GM20431 (cell line): ENCODE measurements around the gene CCL20.
"Not testable (repeated sequence)": the region's sequence is repeated elsewhere in the genome, so short reads cannot be mapped to it uniquely, and the experiment has no call there.

Experiments
- in situ Hi-C: fragments of 300-500 bp; cut with MseI, MboI; formaldehyde crosslinking; loops from one replicate; pipeline ENCODE4 v1.15.0; 2020; ENCODE audit warnings: low sequenced_read_pairs; ENCODE audit not compliant: unreplicated experiment

The CCL20 gene

GRCh38 chr2:227796768-227797167 is 16.9 kb upstream of the CCL20 start:
- in situ Hi-C loops = not testable (repeated sequence)

DNA sequence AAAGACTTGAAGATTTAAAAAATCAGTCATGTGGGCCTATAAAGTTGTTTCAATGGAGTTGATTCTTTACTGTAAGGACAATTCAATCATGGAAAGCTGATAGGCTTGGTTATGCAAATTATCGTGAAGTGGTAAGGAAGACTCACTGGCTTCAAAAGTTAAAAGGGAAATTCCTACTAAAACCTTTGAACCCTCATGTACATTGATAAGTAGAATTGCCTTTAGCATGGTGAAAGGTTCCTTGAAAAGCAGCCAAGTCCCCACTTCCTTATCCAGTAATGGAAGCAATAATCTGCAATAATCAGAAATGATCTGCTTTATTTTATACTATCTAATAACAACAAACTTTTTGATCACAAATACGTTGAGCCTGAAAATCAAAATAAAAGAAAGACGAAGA is 14.4 kb upstream of the CCL20 start:
- in situ Hi-C loops = no loop called here

GRCh38 chr2:227802882-227803281 is 10.8 kb upstream of the CCL20 start:
- in situ Hi-C loops = no loop called here

GRCh38 chr2:227804975-227805374 is 8.7 kb upstream of the CCL20 start:
- in situ Hi-C loops = no loop called here

DNA sequence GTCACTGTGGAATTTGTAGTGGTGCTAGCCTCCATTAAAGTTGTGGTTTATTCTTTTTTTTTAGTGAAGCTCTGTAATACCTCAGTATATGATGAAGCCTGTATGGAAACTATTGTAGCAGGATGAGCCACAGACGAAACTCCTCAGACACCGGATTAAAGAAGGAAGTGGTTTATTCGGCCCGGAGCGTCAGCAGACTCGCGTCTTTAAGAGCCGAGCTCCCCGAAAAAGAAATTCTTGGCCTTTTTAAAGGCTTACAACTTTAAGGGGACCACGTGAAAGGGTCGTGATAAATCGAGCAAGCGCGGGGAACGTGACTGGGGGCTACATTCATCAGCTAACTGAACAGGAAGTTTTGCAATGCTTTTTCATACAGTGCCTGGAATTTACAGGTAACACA is 8.1 kb upstream of the CCL20 start:
- in situ Hi-C loops = no loop called here

GRCh38 chr2:227808936-227809335 is 4.7 kb upstream of the CCL20 start:
- in situ Hi-C loops = no loop called here

DNA sequence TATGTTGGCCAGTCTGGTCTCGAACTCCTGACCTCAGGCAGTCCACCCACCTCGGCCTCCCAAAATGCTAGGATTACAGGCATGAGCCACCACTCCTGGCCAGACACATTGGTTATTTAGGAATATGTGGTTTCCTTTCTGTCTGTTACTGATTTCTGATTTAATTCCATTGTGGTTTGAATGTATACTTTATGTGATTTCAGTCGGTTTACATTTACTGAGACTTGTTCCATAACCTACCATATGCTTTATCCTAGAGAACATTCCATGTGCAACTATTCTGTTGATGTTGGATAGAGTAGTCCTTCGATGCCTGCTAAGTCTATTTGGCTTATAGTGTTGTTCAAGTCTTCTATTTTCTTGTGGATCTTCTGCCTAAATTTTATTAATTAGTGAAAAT is 1.6 kb upstream of the CCL20 start:
- in situ Hi-C loops = no loop called here

DNA sequence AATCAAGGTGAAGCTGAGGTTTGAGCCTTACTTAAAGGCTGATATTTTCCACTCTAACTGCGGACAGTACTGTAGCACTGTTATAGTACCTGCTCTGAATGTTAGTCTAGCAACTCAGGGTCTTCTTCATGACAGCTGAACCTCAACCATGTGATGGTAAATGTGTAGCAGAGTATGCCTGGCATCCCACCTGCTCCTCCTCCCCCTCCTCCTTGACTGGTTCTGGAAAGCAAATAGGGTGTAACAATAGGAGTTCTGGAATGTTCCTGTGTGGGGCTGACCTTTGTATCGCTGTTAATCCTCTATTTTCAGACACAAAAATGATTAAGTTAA is 447 bp upstream of the CCL20 start:
- in situ Hi-C loops = no loop called here

DNA sequence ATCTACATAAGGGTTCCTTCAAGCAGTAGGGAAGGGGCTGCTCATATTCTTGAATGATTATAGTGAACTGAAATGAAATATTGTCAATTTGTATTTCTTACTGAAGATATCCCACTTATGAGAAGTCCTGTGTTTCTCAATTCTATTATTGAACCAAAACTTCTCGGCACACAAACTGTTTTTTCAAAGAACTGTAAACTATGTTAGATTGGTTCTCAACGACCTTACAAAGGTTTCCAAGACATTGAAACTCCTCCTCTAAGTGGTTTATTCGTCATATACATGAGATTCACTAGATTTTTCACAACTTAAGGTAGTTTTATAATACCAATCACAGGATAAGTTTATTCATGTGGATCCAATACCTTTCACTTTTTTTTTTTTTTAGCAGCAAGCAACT is 1.4 kb downstream of the CCL20 start:
- in situ Hi-C loops = no loop called here

DNA sequence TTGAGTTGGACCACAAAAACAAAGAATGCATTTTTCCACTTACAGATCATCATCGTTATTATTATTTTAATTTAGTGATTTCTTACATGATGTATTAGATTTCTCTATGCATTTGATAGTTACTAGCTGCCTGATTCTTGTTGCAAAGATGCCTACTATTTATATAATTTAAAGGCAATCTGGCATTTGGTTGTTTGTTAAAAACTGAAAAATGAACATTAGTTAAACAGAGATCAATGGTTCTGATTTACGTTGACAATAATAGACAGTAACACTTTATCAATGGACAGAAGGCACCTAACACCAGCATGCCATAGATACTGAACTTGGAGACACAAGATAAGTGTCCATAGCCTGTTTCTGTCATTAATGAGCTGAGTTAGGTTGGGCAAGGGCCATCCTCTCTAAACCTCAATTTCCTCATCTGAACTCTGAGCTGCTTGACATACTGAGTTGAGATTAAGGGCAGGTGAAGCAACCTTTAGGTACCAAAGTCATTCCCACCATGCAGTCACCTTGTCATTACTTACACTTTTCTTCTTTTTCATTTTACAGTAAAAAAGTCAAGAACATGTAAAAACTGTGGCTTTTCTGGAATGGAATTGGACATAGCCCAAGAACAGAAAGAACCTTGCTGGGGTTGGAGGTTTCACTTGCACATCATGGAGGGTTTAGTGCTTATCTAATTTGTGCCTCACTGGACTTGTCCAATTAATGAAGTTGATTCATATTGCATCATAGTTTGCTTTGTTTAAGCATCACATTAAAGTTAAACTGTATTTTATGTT is 3.1 kb downstream of the CCL20 start:
- in situ Hi-C loops = no loop called here

DNA sequence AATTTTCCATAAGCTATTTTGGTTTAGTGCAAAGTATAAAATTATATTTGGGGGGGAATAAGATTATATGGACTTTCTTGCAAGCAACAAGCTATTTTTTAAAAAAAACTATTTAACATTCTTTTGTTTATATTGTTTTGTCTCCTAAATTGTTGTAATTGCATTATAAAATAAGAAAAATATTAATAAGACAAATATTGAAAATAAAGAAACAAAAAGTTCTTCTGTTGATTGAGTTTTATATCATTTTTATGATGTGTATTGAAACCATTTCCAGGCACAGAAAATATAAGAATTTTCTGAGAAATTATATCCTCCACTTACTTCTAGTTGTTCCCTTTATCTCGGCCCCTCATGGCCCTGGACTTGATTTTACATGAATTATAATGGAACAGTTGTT is 3.7 kb downstream of the CCL20 start:
- in situ Hi-C loops = no loop called here

- in situ Hi-C loops = no loop called here
Observed at GRCh38 chr2:227817850-227818674, 4.4 kb downstream of the CCL20 start.

DNA sequence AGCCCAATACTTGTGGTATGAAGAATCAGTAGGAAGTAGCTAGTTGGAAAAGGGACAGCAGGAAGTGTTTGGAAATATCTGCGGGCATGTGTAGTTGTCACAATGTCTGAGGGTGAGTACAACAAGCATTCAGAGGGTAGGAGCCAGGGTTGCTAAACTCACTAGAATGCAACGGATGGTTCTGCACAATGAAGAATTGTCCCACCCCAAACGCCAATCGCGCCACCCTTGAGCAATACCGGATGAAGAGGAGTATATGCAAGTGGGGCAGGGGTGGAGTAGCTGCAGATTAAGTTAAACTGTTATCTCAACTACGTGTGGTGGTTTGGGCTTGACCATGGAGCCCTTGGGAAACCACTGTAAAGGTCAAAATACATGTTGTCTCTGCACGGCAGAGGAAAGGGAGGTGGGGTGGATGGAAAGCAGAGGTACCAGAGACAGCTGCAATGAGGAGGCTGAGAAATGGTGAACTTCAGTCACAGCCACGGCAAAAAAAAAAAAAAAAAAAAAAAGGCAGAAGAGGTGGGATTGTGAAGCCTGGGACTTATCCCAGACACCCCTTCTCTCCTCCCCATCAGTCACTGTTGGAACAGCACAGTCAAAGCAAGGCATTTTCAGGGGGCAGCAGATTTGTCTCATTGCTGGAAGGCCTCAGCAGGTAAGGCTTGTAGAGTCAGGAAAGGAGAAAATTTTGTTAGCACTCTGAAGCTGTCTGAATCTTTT is 5.2 kb downstream of the CCL20 start:
- in situ Hi-C loops = no loop called here

DNA sequence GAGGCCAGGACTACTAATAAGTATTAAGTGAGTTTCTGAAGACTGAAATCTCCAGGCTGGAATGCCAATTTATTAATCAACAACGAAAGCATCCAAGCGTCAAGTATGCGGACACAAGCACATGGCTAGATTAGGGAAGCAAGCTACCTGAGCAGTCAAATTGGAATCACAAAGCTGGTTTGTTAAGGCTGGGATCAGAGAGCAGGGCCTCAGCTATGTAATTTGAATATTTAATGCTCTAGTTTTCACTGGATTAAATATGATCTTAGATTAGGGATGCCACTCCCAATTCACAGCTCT is 5.7 kb downstream of the CCL20 start:
- in situ Hi-C loops = no loop called here

DNA sequence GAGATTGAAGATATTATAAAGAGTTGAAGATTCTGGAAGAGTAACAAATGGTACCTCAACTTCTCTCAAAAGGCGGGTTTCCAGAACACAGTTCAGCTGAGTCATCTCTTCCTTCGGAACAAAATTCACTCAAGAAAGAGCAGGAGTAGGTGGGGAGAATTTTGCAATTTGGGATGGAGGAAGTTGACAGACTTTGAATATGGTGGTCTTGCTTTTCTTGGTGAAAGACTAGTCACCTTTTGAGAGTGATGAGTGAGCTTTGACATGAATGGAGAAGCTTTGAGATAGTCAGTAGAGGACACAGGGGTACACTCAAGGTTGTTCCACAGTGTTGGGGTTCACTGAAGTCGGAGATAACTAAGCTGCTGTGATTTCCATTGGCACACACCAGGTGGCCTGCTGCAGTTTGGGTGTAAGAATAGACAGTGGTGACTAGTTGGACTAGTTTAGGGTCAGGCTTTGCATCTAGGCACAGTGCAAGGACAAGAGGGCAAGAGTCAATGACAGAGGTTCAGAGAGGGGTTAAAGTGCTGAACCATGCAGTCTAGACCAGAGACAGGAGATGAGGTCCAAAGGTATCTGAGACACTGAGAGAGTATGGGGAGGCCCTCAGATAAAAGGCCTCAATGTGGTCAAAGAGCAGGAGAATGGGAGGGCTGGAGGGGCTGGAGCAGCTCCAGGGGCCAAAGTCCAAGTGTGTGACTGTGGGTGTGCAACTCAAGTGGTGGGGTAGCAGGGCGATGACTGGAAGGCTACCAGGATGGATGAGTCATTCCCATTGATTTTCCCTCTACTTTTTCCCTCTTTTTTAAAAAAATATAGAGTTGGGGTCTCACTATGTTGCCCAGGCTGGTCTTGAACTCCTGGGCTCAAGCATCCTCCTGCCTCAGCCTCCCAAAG is 7.7 kb downstream of the CCL20 start:
- in situ Hi-C loops = no loop called here

- in situ Hi-C loops = no loop called here
Observed at GRCh38 chr2:227822416-227823003, 8.9 kb downstream of the CCL20 start.

DNA sequence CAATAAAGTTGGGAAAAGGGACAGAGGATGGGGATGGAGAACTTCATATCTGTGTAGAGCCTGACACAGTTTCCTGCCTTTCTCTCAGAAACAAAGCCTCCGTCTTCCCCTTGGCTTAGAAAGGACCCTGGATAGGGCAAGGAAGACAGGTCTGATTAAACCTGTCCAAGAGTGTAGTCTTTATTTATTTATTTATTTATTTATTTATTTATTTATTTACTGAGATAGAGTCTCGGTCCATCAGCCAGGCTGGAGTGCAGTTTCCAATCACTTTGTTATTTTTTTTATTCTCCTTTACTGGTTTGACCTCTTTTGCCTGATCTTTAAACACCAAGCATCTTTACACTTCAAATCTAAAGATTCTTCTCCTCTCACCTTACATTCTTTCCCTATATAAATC is 10.3 kb downstream of the CCL20 start:
- in situ Hi-C loops = no loop called here

- in situ Hi-C loops = no loop called here
Observed at GRCh38 chr2:227824711-227825110, 11.1 kb downstream of the CCL20 start.

DNA sequence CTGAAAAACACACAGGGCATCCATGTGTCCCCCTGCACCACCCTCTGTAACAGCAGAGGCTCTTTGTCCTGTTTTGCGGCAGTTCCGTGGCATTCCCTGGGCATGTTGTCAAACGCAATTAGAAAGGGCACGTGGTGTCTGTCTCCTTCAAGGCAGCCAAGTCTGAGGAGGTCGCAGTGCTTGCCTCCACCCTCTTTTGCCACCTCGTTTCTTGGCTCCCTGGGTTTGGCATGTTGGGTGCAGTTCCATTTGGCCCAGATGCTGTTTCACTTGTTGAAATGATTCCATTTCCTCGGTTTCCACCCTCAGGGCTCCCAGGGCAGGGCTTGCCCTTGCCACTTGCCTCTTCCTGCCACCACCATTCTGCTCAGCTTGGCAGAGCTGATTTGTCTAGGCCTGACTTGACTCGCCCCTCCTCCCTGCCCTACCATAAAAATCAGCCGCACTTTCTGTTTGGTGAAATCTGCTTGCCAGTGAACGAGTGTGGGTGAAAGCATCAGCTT is 12.4 kb downstream of the CCL20 start:
- in situ Hi-C loops = no loop called here

- in situ Hi-C loops = no loop called here
Observed at GRCh38 chr2:227826563-227826962, 12.9 kb downstream of the CCL20 start.
